Epidermal melanocyte (primary cell): ENCODE results near the gene FOXN1.

Experiments used
- DNase-seq: peaks from one replicate; pipeline ENCODE4 v3.0.0; 2011; ENCODE audit warnings: low spot score; ENCODE audit not compliant: insufficient read length

Gene FOXN1

GRCh38 chr17:28545787-28546415, 39.8 kb downstream of the FOXN1 start:
- DNase-seq, result no peak

GRCh38 chr17:28547096-28547622, 41.0 kb downstream of the FOXN1 start:
- no peak for DNase-seq

GRCh38 chr17:28547623-28548416, 41.7 kb downstream of the FOXN1 start:
- peak; percentile 67 for DNase-seq

GRCh38 chr17:28548417-28549130, 42.4 kb downstream of the FOXN1 start:
- DNase-seq, result no peak

GRCh38 chr17:28549236-28550132, 43.3 kb downstream of the FOXN1 start:
- DNase-seq, result no peak

- no peak for DNase-seq
These were observed 44.7 kb downstream of the FOXN1 start for GRCh38 chr17:28550858-28551257.

- DNase-seq, result no peak
These were observed 45.5 kb downstream of the FOXN1 start for GRCh38 chr17:28551421-28552175.

- DNase-seq, result peak; percentile 86
These were observed 46.2 kb downstream of the FOXN1 start, which contains the start of gene UNC119 for GRCh38 chr17:28552176-28552999. UNC119 (minus strand) TSS chr17:28552624; CDS start chr17:28552557, 67 bp downstream.

GRCh38 chr17:28553000-28553505, 46.9 kb downstream of the FOXN1 start:
- DNase-seq, result no peak

GRCh38 chr17:28554565-28554964, 48.4 kb downstream of the FOXN1 start:
- no peak for DNase-seq

GRCh38 chr17:28555022-28555421, 48.9 kb downstream of the FOXN1 start:
- no peak for DNase-seq

GRCh38 chr17:28563475-28563874, 57.3 kb downstream of the FOXN1 start:
- DNase-seq, result no peak

- DNase-seq, result no peak
These were observed 61.5 kb downstream of the FOXN1 start for GRCh38 chr17:28567604-28568003.

- DNase-seq, result no peak
These were observed 63.3 kb downstream of the FOXN1 start for GRCh38 chr17:28569446-28569845.

GRCh38 chr17:28570716-28571360, 64.7 kb downstream of the FOXN1 start:
- no peak for DNase-seq

GRCh38 chr17:28571361-28572122, 65.4 kb downstream of the FOXN1 start, which contains the start of gene PIGS:
PIGS (minus strand) TSS chr17:28571524; CDS start chr17:28571496, 28 bp downstream.
- DNase-seq, result peak; percentile 95

GRCh38 chr17:28572259-28573039, 66.3 kb downstream of the FOXN1 start:
- DNase-seq, result no peak
